ENCODE data around the gene NTRK3.

DNA sequence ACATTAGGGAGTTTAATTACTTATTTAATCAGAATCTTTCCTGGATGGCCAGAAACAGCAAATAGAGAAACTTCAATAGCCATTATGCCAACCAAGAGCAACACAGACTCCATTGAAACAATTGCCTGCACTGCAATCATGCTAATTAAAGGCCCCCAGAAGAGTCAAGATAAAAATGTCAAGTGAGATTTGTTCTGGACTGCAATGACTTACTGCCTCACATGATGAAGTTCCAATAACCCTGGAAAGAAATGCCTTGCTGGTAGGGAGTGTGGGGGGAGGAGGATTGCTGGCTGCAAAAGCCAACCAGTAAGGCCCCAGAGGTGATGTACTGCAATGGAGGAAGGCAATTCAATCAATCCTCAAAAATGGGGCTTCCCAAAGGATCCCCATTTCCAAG is 257.9 kb downstream of the NTRK3 start:
- TF ChIP-seq, protein P1, sequence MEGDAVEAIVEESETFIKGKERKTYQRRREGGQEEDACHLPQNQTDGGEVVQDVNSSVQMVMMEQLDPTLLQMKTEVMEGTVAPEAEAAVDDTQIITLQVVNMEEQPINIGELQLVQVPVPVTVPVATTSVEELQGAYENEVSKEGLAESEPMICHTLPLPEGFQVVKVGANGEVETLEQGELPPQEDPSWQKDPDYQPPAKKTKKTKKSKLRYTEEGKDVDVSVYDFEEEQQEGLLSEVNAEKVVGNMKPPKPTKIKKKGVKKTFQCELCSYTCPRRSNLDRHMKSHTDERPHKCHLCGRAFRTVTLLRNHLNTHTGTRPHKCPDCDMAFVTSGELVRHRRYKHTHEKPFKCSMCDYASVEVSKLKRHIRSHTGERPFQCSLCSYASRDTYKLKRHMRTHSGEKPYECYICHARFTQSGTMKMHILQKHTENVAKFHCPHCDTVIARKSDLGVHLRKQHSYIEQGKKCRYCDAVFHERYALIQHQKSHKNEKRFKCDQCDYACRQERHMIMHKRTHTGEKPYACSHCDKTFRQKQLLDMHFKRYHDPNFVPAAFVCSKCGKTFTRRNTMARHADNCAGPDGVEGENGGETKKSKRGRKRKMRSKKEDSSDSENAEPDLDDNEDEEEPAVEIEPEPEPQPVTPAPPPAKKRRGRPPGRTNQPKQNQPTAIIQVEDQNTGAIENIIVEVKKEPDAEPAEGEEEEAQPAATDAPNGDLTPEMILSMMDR (IDR thresholded peaks at IDR 0.05; ENCODE audit: low read depth, low read length, poor library complexity, severe bottlenecking), result no peak
- TF ChIP-seq EZH2phosphoT487 (IDR thresholded peaks at IDR 0.05; ENCODE audit: borderline replicate concordance, low read length), result no peak
